Myocyte (in vitro differentiated cells): ENCODE data around the gene PTN. TPM values are rescaled to one million over a fixed set of nuclear protein-coding genes. Genes with fewer than 3 reads are reported as not detected.

Experiments
- DNase-seq: peaks from one replicate; pipeline ENCODE4 v3.0.0-alpha.2; 2012; ENCODE audit warnings: low read depth
- polyA plus RNA-seq: library from polyadenylated mRNA; unstranded; fragments of >200 nt; gene quantifications from one replicate; pipeline ENCODE4 v1.2.1, GENCODE V29; 2012; ENCODE audit warnings: missing spikeins
- total RNA-seq: library from RNA; depleted of rRNA; stranded (reverse); fragments of >200 nt; gene quantifications from 2 replicates; pipeline ENCODE4 v1.2.3, GENCODE V29; 2014

The PTN gene, protein sequence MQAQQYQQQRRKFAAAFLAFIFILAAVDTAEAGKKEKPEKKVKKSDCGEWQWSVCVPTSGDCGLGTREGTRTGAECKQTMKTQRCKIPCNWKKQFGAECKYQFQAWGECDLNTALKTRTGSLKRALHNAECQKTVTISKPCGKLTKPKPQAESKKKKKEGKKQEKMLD
- 0.67 and 0.68 TPM in 2 replicates for total RNA-seq
- 0.68 TPM for polyA plus RNA-seq

DNA sequence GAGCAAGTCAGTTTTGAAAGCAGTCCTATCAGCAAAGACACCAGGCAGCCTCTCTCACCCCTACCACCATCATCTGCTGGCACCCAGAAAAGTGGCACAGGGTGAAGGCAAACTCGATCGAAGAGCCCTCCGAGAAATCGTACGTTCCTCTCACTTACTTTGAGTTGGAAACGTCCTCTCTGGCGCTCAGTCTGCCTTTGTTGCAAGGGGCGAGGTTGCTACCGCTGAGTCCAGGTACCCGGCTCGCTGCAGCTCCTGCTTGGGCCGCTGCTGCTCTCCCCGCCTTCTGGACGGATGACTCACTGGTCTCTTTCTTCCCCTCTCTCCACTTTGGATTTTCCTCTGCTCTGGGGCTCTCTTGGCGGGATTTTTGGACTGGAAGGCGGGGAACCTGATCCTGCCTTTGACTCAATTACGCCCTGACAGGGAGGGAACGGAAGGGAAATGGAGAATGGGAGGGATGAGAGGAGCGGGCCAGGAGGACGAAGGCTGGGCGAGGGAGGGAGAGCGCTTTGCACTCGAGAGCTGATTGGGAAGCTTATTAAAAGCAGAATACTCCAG lies at the start of gene PTN:
TSS of gene PTN (minus strand) at position 453 of the 561 bp plus-strand sequence. CDS start 88,760 bp downstream, outside the sequence.
- DNase-seq = peak; percentile 47

DNA sequence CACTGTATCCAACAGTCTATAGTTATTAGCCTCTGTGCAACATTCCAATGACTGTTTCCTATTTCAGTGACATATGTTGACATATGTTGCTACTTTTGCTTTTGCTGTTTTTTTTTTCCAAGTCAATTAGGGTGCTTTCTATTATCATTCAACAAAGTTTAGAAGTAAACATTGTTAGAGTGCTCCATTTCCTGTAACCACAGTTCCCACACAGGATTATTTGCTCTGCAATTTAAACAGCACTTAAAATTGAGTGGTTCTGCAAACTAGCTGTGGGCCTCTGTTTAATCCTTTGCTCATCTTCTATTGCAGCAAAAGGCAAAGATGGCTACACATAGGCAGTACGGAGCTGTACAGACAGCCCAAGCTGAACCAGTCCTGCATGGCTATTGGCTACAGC lies 46.5 kb upstream of the PTN start:
- no peak for DNase-seq

DNA sequence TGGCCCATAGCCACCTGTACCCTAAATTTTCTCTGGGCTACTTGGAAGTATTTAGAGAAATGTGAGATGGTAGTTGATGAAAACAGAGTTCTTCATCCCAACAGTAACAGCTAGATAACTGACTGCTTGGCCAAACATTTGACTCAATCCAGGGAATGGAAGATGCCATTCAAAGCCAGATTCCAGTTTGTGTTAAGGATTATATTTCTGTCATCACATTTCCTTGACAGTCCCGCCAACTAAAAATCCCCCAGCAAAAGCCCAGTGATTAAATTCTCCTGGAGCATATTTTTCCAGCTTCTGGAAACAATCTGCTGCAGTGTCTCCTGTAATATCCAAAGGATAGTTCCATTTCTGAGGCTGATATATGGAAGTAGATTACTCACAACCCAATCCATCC lies 45.4 kb upstream of the PTN start:
- no peak for DNase-seq

DNA sequence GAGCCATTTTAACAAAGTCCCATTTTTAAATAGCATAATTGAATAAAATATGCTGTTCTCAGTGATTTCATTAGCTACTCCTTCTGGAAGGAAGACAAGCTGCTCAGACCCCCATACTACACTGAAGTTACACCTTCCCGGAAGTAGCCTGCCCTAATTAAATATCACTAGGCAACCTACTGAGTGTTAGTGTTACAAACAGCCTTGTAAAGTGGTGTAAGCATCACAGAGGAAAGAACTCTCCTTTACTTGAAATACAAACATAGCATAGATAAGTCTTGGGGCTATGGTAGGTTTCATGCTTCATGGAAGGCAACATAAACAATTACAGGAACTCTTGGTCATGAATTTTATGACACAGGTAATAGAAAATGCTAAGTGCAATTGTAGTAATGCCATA lies 43.4 kb upstream of the PTN start:
- DNase-seq = no peak

DNA sequence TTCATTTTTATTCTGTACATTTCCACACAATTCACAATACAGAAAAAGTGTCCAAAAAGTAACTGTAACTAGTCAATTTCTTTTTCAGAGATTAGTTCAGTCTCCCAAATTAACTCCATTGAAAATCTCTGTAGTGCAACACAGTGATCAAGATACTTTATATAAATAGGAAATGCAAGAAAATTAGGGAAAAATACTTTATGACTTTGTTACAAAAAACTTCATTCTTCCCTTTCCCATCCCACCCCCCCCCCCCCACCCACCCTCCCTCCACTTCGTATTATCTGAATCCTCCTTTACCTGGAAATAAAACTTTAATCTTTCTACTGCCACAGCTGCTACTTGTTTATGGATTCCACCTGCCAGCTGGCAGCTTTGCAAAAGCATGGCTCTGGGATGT lies 37.5 kb upstream of the PTN start:
- no peak for DNase-seq

DNA sequence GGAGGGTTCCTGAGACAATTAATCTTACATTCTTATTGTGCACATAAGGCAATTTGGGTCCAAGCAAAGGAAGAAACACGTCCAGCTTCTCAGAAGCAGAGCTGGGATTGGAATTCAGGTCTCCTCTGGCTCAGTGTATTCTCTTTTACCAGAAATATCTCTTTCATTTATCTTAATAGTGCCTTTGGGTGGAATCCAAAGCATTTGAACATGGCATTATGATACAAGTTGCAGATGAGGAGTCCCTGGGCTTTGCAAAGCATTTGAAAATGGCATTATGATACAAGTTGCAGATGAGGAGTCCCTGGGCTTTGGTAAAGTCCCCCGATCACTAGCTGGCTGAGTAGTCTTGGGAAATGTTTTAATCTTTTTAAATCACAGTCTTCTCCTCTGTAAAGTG lies 30.0 kb upstream of the PTN start:
- no peak for DNase-seq

DNA sequence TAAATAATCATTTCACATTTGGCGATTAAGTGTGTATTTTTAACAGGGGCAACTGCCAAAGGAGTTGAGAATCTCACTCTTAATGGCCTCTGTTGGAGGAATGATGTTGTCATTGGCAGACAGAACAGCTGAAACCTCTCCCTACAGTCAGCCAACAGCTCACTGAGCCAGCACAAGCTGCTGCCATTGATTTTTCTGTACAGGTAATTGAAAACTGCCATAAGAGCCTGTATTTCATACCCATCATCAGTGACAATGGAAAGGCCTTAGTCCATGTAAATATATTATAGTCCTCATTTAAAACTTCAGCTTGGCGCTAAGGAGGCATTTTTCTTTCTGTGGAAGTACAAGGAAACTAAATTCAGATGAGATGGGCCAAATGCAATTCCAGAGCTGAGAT lies 28.1 kb upstream of the PTN start:
- DNase-seq = peak; percentile 30

DNA sequence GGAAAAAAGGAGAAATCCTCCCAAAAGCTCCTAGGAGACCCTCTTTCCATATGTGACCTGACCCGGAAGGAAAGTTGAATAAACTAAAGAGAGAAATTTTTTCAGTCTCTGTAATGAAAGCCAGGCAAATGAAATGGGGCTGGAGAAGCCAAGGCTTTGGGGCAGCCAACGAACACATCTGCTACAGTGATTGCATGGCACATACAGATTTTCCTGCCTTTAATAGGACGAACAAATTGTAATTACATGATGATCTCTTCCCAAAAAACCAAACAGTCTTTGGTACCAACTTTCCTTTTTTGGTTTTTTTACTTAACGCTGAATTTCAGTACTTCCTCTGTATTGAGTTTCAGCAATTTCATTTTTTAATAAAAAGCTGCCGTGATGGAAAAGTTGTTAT lies 23.5 kb upstream of the PTN start:
- DNase-seq = no peak

DNA sequence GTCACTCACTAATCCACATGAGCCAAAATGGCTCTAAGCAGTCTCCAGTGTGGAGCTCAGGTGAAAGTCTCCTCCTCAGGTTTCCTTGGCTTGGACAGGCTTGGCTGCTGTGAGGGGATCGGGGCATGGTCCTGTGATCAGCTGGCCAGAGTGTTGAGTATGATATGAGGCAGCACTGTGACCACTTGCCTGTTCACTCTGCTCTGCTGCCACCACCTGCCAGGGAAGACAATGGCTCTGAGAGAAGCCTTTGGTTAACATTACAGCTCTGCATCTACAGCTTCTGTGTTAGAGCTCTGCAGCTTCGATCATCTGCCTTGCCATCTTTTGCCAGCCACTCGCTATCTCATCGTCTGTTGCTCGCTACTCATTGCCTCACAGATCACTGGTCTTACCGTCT lies 20.1 kb upstream of the PTN start:
- no peak for DNase-seq

DNA sequence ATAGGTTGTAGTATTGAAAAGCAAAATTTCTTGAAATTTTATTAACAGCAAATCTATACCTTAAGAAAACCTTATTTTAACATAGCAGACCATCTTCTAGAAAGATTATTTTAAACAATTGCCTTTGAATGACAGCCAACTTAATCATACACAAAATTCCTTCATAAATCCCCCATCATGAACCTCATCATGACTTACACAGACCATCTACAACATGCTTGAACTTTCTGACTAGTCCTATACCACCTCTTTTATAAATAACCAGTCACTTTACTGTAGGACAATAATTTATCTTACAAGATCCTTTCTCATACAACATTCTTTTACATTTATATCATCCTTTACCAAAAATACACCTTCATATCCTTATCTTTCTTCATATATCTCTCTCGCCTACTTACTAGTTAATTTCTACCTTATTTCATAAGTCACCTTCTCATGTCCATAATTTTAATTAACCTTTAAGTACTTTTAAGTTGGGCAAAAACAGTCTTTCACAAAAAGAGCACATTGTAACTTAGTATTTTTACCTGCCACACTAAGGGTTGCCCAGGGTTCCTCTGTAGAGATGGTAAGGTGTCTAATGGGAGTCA lies 16.6 kb upstream of the PTN start:
- no peak for DNase-seq

DNA sequence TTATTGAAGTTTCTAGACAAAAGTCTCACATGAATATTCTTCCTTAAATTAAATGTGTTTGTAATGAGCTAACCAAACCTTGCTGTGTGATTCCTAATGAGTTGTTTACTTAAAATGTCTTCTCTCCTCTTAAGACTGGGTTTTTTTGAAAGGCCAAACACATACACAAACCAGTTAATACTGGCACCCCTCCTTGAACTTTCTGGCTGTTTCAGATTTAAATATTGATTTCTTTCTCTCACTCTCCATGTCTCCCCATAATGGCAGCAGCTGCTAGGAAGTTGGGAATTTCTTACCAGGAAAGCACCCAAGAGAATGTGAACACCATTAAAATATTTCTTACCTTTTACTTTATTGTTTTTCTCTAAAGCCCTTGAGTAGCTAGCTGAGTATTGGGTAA lies 11.4 kb upstream of the PTN start:
- DNase-seq = no peak

DNA sequence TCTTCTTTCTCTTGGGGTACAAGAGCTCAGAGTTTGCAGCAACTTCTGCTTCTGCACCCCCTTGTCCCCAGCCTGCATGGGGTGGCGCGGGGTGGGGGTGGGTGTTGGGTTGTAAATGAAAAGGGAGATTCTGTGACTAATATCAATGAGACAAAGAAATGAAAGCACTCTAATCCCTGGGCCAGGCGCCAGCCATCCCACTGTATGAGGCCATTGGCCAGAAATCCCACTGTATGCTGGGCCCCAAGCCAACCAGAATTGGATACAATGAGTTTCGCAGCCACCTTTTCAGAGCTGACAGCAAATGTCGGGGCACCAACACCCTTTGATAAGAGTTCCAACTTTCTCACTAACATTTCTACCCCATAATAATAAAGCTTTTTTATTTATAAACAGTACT lies 10.9 kb upstream of the PTN start:
- peak; percentile 61 for DNase-seq

DNA sequence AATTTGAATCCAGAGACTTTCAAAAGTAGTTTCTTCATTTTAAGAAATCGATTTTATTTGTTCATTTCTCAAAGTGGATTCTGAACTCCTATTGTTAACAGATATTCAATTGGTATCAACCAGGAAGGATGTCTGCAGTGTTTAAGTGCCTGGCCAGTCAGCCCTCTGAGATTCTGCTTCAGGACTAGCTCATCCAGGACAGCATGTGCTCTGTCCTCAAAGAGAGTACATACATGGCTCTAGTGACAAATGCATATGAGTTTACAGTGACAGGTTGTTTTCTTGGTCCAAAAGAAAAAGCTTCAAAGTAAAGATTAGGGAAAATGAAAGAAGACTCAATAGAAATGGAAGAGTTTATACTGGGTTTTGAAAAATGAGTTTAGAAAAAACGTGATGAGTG lies 8.4 kb upstream of the PTN start:
- no peak for DNase-seq

DNA sequence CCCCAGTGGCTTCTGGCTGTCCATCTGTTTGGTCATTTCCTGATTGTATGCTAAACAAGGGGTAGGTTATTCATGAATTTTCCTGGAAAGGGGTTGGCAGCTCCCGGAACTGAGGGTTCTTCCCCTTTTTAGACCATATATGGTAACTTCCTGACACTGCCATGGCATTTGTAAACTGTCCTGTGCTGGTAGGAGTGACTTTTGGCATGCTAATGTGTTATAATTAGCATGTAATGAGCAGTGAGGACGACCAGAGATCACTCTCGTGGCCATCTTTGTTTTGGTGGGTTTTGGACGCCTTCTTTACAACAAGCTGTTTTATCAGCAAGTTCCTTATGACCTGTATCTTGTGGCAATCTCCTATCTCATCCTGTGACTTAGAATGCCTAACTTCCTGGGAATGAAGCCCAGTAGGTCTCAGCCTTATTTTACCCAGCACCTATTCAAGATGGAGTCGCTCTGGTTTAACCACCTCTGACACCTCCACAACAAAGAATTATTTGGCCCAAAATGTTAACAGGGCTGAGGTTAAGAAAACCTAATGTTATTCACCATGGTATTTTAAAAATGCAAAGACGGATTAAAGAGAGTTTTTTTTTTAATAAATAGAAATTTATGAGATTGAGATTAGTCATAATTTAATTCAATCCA lies 2.4 kb upstream of the PTN start:
- no peak for DNase-seq

DNA sequence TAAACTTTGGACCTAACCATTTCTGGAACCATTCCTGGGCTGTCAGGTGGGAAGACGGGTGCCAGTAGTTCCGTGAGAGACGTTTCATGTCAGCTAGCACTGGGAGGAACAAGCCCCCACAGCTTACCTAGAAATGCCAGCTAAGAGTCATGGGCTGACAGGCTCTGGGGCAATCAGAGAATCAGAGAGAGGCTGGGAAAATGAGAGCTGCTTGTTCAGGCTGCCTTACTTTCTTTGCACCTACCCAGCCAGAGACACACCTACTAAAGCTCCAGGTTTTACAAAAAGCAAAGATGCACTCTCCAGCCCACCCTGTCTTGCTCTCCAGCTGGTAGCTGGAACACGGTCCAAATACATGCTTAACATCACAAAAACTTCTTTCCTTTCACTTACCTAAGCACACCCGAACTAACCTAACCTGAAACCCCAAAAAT lies 688 bp downstream of the PTN start:
- no peak for DNase-seq

DNA sequence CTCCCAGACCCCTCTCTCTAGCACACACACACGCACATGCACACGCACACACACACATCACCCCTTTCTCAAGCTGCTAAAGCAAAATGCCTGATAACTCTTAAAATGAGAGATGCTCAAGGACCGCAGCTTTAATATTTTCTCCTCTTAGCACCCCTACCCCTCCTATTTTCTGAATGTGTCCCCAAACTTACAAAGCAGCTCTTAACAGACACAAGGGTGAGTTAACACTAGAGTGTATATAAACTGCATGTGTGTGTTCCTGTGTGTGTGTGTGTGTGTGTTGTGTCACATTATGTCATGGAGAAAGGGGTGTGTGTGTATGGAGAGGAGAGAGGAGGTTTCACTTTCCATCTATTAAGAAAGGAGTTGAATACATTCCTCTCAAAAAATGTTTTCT lies 1.3 kb downstream of the PTN start:
- DNase-seq = no peak

DNA sequence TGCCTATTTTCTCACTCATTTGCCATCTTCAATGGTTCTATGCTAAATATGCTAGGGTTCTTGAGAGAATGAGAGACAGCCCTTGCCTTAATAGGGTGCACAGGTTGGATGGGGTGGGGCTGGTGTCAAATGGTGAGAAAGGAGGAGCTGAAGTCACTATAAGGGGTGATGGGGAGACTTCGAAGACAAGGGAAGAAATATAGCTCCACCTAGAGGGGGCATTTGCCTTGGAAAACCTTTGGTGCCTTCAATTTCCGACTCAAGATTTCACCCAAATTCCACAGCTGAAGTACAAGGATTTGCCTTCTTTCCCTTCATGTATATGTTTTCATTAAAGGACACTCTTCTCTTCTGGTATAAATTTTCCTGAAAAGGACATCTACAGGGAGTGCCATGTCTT lies 5.6 kb downstream of the PTN start:
- no peak for DNase-seq

DNA sequence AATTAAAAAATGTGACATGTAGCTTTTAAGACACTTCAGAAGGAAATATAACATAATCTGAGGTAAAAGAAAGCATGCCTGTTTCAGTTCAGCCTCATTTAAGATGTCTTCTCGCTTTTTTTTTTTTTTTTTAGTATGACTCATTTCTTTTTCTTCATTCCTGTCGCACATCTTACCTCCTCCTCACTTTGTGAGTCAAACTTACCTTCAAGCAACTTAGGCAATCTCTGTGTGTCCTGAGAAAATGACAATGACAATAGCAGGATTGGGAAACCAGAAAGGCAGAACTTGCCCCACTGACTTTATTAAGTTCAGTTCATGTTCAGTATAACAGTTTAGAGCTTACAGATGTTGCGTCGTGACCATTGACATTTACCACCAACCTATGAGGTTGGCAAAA lies 7.7 kb downstream of the PTN start:
- no peak for DNase-seq

DNA sequence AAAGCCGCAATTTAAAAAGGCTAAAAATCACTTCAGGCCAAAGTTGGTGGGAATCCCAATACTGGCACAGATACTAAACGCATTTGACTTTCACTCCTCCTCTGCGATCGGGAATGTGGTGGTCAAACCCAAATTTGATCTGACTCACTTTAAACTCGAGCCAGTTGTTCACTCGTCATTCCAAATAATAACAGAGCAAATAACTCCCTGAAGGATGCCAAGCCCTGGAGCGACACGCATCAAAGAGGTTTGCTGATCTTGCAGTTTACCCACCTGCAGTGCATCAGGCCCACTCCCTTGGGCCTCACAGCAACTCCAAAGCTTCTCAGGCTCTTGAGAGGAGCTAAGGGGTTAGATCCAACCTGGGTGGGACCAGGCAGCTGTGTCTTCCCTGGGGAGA lies 12.2 kb downstream of the PTN start:
- peak; percentile 23 for DNase-seq

DNA sequence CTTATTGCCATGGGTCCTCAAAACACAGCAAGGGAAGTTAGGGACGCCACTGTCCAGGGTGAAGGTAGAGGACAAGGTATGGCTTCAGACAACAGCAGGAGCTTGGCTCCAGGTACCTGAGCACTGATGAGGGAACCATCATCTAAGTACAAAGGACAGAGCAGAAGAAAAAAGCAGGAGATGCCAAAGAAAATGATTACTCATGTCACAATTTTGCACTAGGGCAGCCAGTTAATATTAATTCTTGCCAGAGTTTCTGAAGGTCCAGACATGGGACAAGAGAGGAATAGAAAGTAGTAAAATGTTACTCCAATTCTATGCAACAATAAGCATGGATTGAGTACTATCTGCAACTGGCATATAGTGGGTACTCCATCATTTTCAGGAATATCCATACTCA lies 14.1 kb downstream of the PTN start:
- no peak for DNase-seq

DNA sequence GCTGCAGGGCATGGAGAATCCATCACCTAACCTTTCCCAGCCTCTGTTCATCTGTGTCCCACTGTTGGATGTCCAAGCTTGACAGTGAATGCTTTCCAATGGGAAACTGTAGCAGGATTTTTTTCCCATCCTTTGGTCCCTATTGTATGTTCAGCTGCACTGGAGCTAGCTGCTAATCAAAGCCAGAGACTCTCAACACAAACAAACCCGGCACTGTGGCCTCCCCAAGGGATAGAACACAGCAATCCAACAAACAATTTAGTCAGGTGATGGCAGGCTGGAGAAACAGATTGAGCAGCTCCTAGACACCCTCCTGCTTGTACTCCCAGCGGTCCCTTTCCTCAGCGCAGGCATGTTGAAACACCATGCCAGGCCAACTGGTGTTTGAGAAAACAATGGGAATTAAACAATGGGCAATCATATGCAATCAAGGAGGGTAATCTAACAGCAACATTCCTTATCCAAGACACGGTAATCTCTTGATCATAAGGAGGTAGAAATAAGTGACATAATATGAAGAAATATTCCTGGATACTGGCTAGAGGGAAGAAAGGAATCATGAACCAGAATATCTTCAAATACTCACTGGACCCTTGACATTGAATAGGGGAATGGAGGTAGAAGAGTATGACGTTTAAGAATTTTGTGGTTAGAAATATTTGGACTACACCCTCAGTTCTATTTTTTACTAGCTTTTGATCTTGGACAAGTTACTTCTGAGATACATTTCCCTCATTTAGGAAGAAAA lies 15.0 kb downstream of the PTN start:
- peak; percentile 9 for DNase-seq

DNA sequence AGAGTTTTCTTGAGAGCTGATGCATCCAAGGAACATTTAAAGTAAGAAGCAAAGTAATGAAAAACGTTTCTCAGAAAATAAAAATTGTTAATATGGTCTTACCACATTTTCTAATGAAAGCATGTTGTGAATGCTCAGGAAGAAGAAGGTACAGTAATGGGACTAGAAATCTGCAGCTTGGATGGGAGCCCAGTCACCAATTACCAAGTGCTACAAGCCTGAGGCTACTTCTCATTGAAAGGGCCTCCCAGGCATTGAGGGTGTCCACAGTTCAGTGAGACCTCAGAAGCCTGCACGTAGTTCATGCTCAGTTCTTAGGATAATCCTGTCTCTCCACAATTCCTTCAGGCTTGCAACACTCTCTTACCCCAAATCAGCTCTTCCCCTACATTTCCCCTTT lies 17.6 kb downstream of the PTN start:
- no peak for DNase-seq
